ENCODE measurements around the gene ATP10A. TPM values are rescaled to one million over a fixed set of nuclear protein-coding genes. Genes with fewer than 3 reads are reported as not detected.

Gene ATP10A
- total RNA-seq, 1 experiment from 2014 or later: 3.9 TPM

GRCh38 chr15:25786040-25786439 lies 77.1 kb downstream of the ATP10A start:
- Histone ChIP-seq H3K79me2 (ENCODE audit: insufficient read depth, low read length) (no peaks in the 10 kb centered on the region), H4K91ac (ENCODE audit: insufficient read length, low read depth, low read length) (no peak overlapping the region), H3K23ac (ENCODE audit: insufficient read length, low read depth, low read length) (no peak overlapping the region), H2BK15ac (ENCODE audit: low read depth, low read length) (no peak overlapping the region), H2AFZ (ENCODE audit: low read length) (no peak overlapping the region), H3T11ph (ENCODE audit: low read length) (no peak overlapping the region), H4K8ac (replicated peaks; ENCODE audit: insufficient read length, low read depth, low read length) (no peak overlapping the region), H3K4me2 (ENCODE audit: insufficient read depth, insufficient read length, low read length) (no peak overlapping the region), H3K27ac (ENCODE audit: insufficient read length, low read depth, low read length) (no peak overlapping the region), H2BK120ac (ENCODE audit: low read depth, low read length, poor library complexity, severe bottlenecking) (no peak overlapping the region), H3K56ac (ENCODE audit: insufficient read length, low read depth, low read length) (no peak overlapping the region), H3K4ac (ENCODE audit: low read depth, low read length) (no peak overlapping the region), H3K14ac (ENCODE audit: insufficient read depth, low read length) (no peak overlapping the region), H3K9ac (ENCODE audit: extremely low read depth, insufficient read length, low read length) (no peak overlapping the region), H3K9me3 (ENCODE audit: control insufficient read depth, low read depth, low read length) (no peaks in the 10 kb centered on the region), H2BK12ac (ENCODE audit: insufficient read length, low read depth, low read length) (no peak overlapping the region), H3K79me1 (ENCODE audit: insufficient read depth, low read depth, low read length, poor library complexity, severe bottlenecking) (no peaks in the 10 kb centered on the region), H2BK20ac (ENCODE audit: low read depth, low read length, poor library complexity, severe bottlenecking) (no peak overlapping the region), H2BK5ac (ENCODE audit: insufficient read length, low read length) (no peak overlapping the region), H2AK5ac (ENCODE audit: insufficient read length, low read length) (no peak overlapping the region), H3K23me2 (ENCODE audit: insufficient read length, low read depth, low read length, poor library complexity, severe bottlenecking) (no peaks in the 10 kb centered on the region), H4K5ac (ENCODE audit: insufficient read length, low read depth, low read length) (no peak overlapping the region), H4K20me1 (ENCODE audit: control insufficient read depth, insufficient read depth, insufficient read length) (no peaks in the 10 kb centered on the region), H3K27me3 (ENCODE audit: insufficient read depth, low read length) (no peaks in the 10 kb centered on the region), H3K18ac (ENCODE audit: insufficient read length, low read depth, low read length) (no peak overlapping the region), H3K4me1 (ENCODE audit: insufficient read depth, low read length) (peaks cover 4% of the 10 kb centered on the region; the same call in 1 of the 2 replicates)
- no peak for TF ChIP-seq CTCF (conservative IDR thresholded peaks at IDR 0.05)
- Mint-ChIP-seq H3K36me3 (ENCODE audit: insufficient read depth in 1 of 3, low read depth in 3 of 3) (no peaks in the 10 kb centered on the region), H3K4me1 (peaks cover 31 to 38% of the 10 kb centered on the region in 2 experiments), H3K27me3 (ENCODE audit: low read depth) (peaks cover 3% of the 10 kb centered on the region; the same call in 1 of the 2 replicates), H3K4me3 (no peak overlapping the region), H3K9me3 (no peaks in the 10 kb centered on the region; a peak in 1 of 5 replicates), H3K27ac (peak overlapping the region in 1 of 3 experiments; percentile 65; a peak in 1 of 7 replicates)
- DNase-seq: no peak
- WGBS (ENCODE audit: extremely low coverage, insufficient read length, low lambda C conversion rate): no CpG with 5 or more reads among the region's 14 CpGs
